OCI-LY1 (cell line): ENCODE results near the gene P2RY13.

Experiments
- EZH2 ChIP-seq: fragments of 200-600 bp; sonication (generic), shearing (Covaris generic); IDR thresholded peaks from 2 replicates; pipeline ENCODE4 v1.8.0; 2017; ENCODE audit warnings: borderline replicate concordance, mixed run types, mild to moderate bottlenecking, antibody characterized with exemption, low read length, moderate library complexity, mixed read lengths
- TF ChIP-seq, protein P1 (sequence below): fragments of 200-600 bp; sonication (generic), shearing (Covaris generic); IDR thresholded peaks from 2 replicates; pipeline ENCODE4 v1.5.1; 2017; ENCODE audit warnings: mild to moderate bottlenecking, antibody characterized with exemption, low read length, moderate library complexity, mixed read lengths

DNA sequence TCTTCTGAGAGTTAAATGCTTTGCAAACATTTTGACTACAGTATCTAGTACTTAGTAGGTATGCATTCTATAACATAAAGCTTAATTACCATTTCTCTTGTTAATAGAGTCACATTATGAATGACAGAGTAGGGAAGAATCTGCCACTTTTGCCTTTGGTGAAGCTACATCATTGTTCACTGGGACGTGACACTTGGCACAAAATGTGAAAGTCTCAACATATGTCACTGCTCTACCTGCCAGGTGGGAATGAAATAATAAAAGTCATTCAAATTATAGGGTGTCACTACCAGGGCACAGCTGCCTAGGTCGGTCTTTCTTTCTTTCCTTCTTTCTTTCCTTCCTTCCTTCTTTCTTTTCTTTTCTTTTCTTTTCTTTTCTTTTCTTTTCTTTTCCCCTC, 30.3 kb downstream of the P2RY13 start:
- no peak for TF ChIP-seq EZH2
- TF ChIP-seq, protein P1, sequence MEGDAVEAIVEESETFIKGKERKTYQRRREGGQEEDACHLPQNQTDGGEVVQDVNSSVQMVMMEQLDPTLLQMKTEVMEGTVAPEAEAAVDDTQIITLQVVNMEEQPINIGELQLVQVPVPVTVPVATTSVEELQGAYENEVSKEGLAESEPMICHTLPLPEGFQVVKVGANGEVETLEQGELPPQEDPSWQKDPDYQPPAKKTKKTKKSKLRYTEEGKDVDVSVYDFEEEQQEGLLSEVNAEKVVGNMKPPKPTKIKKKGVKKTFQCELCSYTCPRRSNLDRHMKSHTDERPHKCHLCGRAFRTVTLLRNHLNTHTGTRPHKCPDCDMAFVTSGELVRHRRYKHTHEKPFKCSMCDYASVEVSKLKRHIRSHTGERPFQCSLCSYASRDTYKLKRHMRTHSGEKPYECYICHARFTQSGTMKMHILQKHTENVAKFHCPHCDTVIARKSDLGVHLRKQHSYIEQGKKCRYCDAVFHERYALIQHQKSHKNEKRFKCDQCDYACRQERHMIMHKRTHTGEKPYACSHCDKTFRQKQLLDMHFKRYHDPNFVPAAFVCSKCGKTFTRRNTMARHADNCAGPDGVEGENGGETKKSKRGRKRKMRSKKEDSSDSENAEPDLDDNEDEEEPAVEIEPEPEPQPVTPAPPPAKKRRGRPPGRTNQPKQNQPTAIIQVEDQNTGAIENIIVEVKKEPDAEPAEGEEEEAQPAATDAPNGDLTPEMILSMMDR, result no peak
